ENCODE data around the gene ECT2L. TPM values are rescaled to one million over a fixed set of nuclear protein-coding genes. Genes with fewer than 3 reads are reported as not detected.

ECT2L gene
- total RNA-seq, 1 experiment from 2014 or later = not detected

DNA sequence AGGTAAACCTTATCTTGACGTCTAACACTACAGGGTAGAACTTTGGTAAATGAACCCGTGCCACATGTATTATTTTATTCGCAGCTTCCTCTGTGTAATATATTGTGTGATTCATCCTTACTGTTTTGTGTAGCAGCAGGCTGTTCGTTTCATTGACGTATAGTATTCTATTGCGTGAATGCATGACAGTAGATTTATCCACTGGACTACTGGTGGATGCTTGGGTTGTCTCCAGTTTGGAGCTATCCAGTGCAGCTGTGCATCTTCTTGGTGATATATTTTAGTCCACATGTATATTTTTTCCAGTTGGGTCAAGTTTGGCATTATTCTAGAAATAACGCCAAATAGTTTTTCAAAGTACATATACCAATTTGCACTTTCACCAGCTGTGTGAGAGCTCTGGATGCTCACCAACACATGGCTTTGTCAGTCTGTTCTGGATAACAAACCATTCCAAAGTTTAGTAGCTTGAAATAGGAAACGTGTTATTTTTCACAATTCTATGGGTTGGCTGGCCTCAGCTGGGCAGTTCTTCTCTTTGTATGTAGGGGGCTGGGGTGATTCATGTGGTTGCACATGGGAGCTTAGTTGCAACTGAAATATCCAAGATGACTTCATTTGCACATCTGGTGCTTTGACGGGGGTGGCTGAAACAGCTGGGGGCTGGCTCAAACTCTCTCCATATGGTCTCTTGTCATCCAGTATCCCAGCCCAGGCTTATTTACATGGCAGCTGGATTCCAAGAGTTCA is 9.3 kb downstream of the ECT2L start:
- no peak overlapping the region for H4K5ac ChIP-seq (ENCODE audit: insufficient read length, low read depth, low read length)
- no peak overlapping the region for H3K56ac ChIP-seq (ENCODE audit: insufficient read length, low read depth, low read length)
- H2AFZ ChIP-seq (ENCODE audit: low read length) = no peak overlapping the region
- peaks cover 1% of the 10 kb centered on the region; the same call in 1 of the 2 replicates for H3K27me3 Mint-ChIP-seq (ENCODE audit: low read depth)
- no peaks in the 10 kb centered on the region for H3K9me3 ChIP-seq (ENCODE audit: control insufficient read depth, low read depth, low read length)
- no peaks in the 10 kb centered on the region for H4K20me1 ChIP-seq (ENCODE audit: control insufficient read depth, insufficient read depth, insufficient read length)
- no peak overlapping the region for H2BK12ac ChIP-seq (ENCODE audit: insufficient read length, low read depth, low read length)
- H3K4me1 ChIP-seq (ENCODE audit: insufficient read depth, low read length) = no peaks in the 10 kb centered on the region
- no peak overlapping the region for H3K27ac Mint-ChIP-seq
- no peaks in the 10 kb centered on the region for H3K27me3 ChIP-seq (ENCODE audit: insufficient read depth, low read length)
- no peak overlapping the region for H2AK5ac ChIP-seq (ENCODE audit: insufficient read length, low read length)
- peaks cover 2 to 6% of the 10 kb centered on the region in 2 experiments; a peak in 4 of 5 replicates for H3K9me3 Mint-ChIP-seq
- H3K4me1 Mint-ChIP-seq = no peaks in the 10 kb centered on the region; a peak in 1 of 4 replicates
- H2BK5ac ChIP-seq (ENCODE audit: insufficient read length, low read length) = no peak overlapping the region
- no peak overlapping the region for H3K23ac ChIP-seq (ENCODE audit: insufficient read length, low read depth, low read length)
- no peak overlapping the region for H3K18ac ChIP-seq (ENCODE audit: insufficient read length, low read depth, low read length)
- H3K9ac ChIP-seq (ENCODE audit: extremely low read depth, insufficient read length, low read length) = no peak overlapping the region
- no peak overlapping the region for H4K91ac ChIP-seq (ENCODE audit: insufficient read length, low read depth, low read length)
- H3K4me2 ChIP-seq (ENCODE audit: insufficient read depth, insufficient read length, low read length) = no peak overlapping the region
- H3T11ph ChIP-seq (ENCODE audit: low read length) = no peak overlapping the region
- H2BK15ac ChIP-seq (ENCODE audit: low read depth, low read length) = no peak overlapping the region
- H3K23me2 ChIP-seq (ENCODE audit: insufficient read length, low read depth, low read length, poor library complexity, severe bottlenecking) = no peaks in the 10 kb centered on the region
- TF ChIP-seq, protein P1, sequence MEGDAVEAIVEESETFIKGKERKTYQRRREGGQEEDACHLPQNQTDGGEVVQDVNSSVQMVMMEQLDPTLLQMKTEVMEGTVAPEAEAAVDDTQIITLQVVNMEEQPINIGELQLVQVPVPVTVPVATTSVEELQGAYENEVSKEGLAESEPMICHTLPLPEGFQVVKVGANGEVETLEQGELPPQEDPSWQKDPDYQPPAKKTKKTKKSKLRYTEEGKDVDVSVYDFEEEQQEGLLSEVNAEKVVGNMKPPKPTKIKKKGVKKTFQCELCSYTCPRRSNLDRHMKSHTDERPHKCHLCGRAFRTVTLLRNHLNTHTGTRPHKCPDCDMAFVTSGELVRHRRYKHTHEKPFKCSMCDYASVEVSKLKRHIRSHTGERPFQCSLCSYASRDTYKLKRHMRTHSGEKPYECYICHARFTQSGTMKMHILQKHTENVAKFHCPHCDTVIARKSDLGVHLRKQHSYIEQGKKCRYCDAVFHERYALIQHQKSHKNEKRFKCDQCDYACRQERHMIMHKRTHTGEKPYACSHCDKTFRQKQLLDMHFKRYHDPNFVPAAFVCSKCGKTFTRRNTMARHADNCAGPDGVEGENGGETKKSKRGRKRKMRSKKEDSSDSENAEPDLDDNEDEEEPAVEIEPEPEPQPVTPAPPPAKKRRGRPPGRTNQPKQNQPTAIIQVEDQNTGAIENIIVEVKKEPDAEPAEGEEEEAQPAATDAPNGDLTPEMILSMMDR (conservative IDR thresholded peaks at IDR 0.05) = no peak
- no peaks in the 10 kb centered on the region for H3K79me1 ChIP-seq (ENCODE audit: insufficient read depth, low read depth, low read length, poor library complexity, severe bottlenecking)
- peaks cover 0 to 5% (median 0%) of the 10 kb centered on the region in 3 experiments; a peak in 1 of 7 replicates for H3K36me3 Mint-ChIP-seq (ENCODE audit: insufficient read depth in 1 of 3, low read depth in 3 of 3)
- H4K8ac ChIP-seq (replicated peaks; ENCODE audit: insufficient read length, low read depth, low read length) = no peak overlapping the region
- no peak overlapping the region for H3K4ac ChIP-seq (ENCODE audit: low read depth, low read length)
- no peak for DNase-seq
- H3K4me3 Mint-ChIP-seq = no peak overlapping the region
- no CpG with 5 or more reads among the region's 9 CpGs for WGBS (ENCODE audit: extremely low coverage, insufficient read length, low lambda C conversion rate)
- no peak overlapping the region for H3K14ac ChIP-seq (ENCODE audit: insufficient read depth, low read length)
- H2BK20ac ChIP-seq (ENCODE audit: low read depth, low read length, poor library complexity, severe bottlenecking) = no peak overlapping the region
- H3K27ac ChIP-seq (ENCODE audit: insufficient read length, low read depth, low read length) = no peak overlapping the region
- no peaks in the 10 kb centered on the region for H3K79me2 ChIP-seq (ENCODE audit: insufficient read depth, low read length)
- H2BK120ac ChIP-seq (ENCODE audit: low read depth, low read length, poor library complexity, severe bottlenecking) = no peak overlapping the region
